ENCODE measurements around the gene ANKRD11.
A peak's percentile ranks its signal among the peaks of the same experiment; 100 is the strongest.
"Not testable (repeated sequence)": the region's sequence is repeated elsewhere in the genome, so short reads cannot be mapped to it uniquely, and the experiment has no call there.

ANKRD11 gene

GRCh38 chr16:89362540-89363223 lies 127.7 kb downstream of the ANKRD11 start:
- not testable (repeated sequence) for ATAC-seq

- peak in 1 of 2 donors; percentile 18 for ATAC-seq
Observed at GRCh38 chr16:89361751-89362539, 128.4 kb downstream of the ANKRD11 start.

- ATAC-seq, result peak; percentile 78 to 80
Observed at GRCh38 chr16:89360760-89361435, 129.5 kb downstream of the ANKRD11 start.

- ATAC-seq, result no peak
Observed at GRCh38 chr16:89359264-89360147, 130.9 kb downstream of the ANKRD11 start.

GRCh38 chr16:89358030-89359005 lies 132.0 kb downstream of the ANKRD11 start:
- peak; percentile 11 to 18 for ATAC-seq

GRCh38 chr16:89357055-89357816 lies 133.1 kb downstream of the ANKRD11 start:
- ATAC-seq, result peak; percentile 74 to 75

GRCh38 chr16:89355686-89356085 lies 134.7 kb downstream of the ANKRD11 start:
- no peak for ATAC-seq

GRCh38 chr16:89355007-89355406 lies 135.4 kb downstream of the ANKRD11 start:
- no peak for ATAC-seq

- ATAC-seq, result no peak
Observed at GRCh38 chr16:89354325-89354724, 136.0 kb downstream of the ANKRD11 start.

- no peak for ATAC-seq
Observed at GRCh38 chr16:89352091-89352681, 138.2 kb downstream of the ANKRD11 start.

GRCh38 chr16:89351645-89352044 lies 138.7 kb downstream of the ANKRD11 start:
- no peak for ATAC-seq

GRCh38 chr16:89350701-89351380 lies 139.5 kb downstream of the ANKRD11 start:
- ATAC-seq, result peak; percentile 81 to 91

GRCh38 chr16:89349947-89350633 lies 140.3 kb downstream of the ANKRD11 start:
- ATAC-seq, result peak; percentile 21 to 25

- no peak for ATAC-seq
Observed at GRCh38 chr16:89347807-89348206, 142.6 kb downstream of the ANKRD11 start.

GRCh38 chr16:89346869-89347268 lies 143.5 kb downstream of the ANKRD11 start:
- ATAC-seq, result no peak

GRCh38 chr16:89345642-89346150 lies 144.7 kb downstream of the ANKRD11 start:
- no peak for ATAC-seq

GRCh38 chr16:89344846-89345611 lies 145.3 kb downstream of the ANKRD11 start:
- ATAC-seq, result no peak

- ATAC-seq, result no peak
Observed at GRCh38 chr16:89344458-89344834, 145.9 kb downstream of the ANKRD11 start.
